HAP-1 (cell line): ENCODE results near the gene UBL7.

ENCODE experiments used
- DNase-seq, 2 experiments: peaks; one replicate each; pipeline ENCODE4 v3.0.0-alpha.2; 2016 to 2020; ENCODE audit warnings: low spot score in 2 of 2
- H3K27me3 ChIP-seq: fragments of 250-450 bp; sonication (Bioruptor Pico); 2 replicates; pipeline ENCODE4 v1.5.1; 2020; ENCODE audit warnings: low read depth, mild to moderate bottlenecking, moderate library complexity
- H3K36me3 ChIP-seq: fragments of 250-450 bp; sonication (Bioruptor Pico); replicated peaks from 2 replicates; pipeline ENCODE4 v1.5.1; 2020; ENCODE audit warnings: mild to moderate bottlenecking
- H3K4me1 ChIP-seq: fragments of 250-450 bp; sonication (Bioruptor Pico); 2 replicates; pipeline ENCODE4 v1.5.1; 2020; ENCODE audit warnings: mild to moderate bottlenecking
- H3K4me3 ChIP-seq: fragments of 250-450 bp; sonication (Bioruptor Pico); 2 replicates; pipeline ENCODE4 v1.5.1; 2020; ENCODE audit warnings: mild to moderate bottlenecking, moderate library complexity
- H3K9me3 ChIP-seq: fragments of 250-450 bp; sonication (Bioruptor Pico); 2 replicates; pipeline ENCODE4 v1.5.1; 2020; ENCODE audit warnings: mild to moderate bottlenecking, moderate library complexity
- in situ Hi-C: fragments of 300-500 bp; cut with MboI; formaldehyde crosslinking; loops from 3 replicates; pipeline ENCODE4 v1.14.3; 2020; ENCODE audit warnings: low sequenced_read_pairs, inconsistent platforms, mixed read lengths

The UBL7 gene

DNA sequence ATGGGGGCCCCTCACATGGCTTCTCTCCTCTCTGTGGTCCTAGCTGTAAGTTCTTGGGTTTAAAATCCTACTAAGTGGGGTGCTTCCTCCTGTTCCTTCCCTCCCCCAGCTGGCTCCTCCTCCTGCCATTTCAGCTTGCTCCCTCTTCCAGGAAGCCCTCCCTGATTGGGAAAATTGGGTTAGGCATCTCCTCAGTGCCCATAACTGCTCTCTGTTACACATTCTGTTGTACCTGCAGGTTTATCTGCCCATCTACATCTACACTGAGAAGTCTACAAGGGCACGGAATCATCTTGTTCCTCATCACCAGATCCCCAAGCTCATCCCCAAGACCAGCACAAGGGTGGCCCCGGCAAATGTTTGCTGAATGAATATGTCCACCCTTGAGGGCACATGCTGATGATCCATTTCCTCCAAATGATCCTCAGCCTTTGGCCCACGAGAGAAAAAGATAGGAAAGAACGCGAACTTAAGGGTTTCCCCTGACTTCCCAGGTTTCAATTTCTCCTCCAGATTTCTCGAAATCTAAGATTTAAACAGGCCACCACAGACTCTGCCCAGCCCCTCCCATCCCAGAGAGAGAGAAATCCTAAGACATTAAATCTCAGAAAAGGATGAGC lies 31.1 kb downstream of the UBL7 start:
- Histone ChIP-seq H3K36me3 (no peaks in the 10 kb centered on the region; the same call in 1 of the 2 replicates), H3K4me1 (peaks cover 11% of the 10 kb centered on the region), H3K27me3 (peaks cover 14% of the 10 kb centered on the region), H3K4me3 (no peak overlapping the region), H3K9me3 (no peaks in the 10 kb centered on the region)
- in situ Hi-C loops: loop anchor here (10.0 kb wide), 1 partner anchor 305 kb away; no protein-coding TSS in a partner anchor
- no peak for DNase-seq

DNA sequence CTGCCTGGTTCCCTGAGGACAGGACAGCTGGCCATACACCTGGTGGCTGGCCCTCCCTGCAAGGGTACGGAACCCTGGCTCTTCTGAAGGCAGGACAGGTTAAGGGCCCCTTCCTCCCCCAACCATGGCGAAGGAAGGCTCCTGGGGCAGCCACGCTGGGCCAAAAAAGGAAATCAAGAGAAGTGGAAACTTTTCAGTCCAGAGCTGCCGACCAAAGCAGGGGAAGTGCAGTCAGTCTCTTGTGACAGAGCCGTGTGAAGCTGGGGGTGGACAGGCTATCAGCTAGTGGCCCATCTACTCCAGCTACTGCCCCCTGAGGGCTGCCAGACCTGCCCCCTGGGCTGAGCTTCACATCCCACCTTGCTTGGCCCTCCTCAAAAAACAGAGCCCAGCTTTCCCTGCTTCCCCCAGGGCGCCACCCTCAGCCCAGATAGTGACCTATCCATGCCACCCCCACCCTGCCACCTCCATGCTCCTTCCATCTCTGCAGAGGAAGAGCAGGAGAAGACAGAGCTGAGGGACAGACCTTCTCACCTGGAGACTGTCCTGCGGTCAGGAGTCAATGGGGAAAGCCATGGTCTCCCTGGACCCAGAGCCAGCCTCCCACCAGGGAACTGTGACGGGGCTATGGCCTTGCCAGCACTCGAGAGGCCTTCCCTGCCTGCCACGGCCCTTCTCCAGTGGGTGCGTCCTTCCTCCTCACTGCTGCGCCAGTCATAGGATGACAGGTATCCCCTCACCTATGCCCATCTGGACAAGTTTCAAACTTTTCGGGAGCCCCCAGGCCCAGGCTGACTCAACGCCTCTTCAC lies 31.8 kb downstream of the UBL7 start:
- no peaks in the 10 kb centered on the region for H3K9me3 ChIP-seq
- H3K4me1 ChIP-seq: peaks cover 9% of the 10 kb centered on the region
- H3K36me3 ChIP-seq: no peaks in the 10 kb centered on the region; the same call in 1 of the 2 replicates
- in situ Hi-C loops: no loop called here
- H3K4me3 ChIP-seq: no peak overlapping the region
- no peak for DNase-seq
- H3K27me3 ChIP-seq: peaks cover 14% of the 10 kb centered on the region

DNA sequence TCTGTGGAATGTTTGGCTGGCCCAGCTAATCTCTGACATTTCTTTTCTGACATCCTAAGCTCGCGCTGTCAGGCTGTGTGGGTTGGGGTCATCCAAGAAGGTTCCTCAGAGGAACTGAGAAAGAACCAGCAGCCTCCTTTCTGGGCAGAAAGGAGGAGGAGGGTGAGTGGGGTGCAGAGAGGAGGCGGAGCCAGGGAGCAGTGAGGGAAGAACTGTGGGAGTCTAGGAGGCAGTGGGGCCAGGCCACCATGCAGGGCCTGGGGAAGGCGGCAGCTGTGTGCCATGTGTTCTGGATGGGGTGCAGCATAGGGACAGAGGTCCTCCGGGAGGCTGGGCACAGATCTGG lies 32.5 kb downstream of the UBL7 start:
- Histone ChIP-seq H3K4me3 (no peak overlapping the region), H3K36me3 (no peaks in the 10 kb centered on the region; the same call in 1 of the 2 replicates), H3K27me3 (peaks cover 14% of the 10 kb centered on the region), H3K9me3 (no peaks in the 10 kb centered on the region), H3K4me1 (peaks cover 6% of the 10 kb centered on the region)
- in situ Hi-C loops: no loop called here
- no peak for DNase-seq

DNA sequence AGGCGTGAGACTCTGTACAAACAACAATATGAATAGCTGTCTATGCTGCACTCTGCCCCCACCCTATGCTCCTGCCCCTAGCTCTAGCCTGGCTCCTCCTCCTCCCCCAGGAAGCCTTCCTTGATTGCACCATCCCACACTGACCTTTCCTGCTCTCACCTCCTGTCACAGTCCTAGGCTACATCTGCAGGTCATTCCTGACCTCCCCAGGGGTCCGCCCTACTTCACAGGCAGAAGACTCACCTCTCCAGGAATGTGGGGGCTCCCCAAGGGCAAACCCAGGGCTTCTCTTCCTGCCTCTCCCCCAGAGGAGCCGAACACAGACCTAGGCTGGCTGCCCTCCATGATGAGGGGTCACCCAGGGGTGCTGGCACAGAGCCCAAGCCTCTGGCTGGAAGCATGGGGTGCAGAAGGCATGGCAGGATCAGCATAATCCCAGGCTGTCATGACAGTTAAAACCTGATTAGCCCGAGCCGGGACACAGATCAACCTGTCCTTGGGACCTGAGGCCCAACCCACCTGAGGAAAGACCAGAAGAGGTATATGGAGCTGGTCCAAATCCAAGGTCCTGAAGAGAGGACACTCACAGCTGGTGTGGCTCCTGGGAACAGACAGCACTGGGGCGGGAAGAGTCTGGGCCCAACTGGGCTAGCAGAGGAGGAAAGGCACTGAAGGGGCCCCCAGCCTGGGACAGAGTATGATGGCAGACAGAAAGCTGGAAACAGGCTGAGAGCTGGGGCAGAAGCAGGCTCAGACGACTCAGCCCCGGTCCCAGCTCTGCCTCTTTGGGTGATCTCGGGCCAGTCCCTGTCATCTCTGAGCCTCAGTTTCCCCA lies 33.1 kb downstream of the UBL7 start:
- Histone ChIP-seq H3K4me1 (peaks cover 6% of the 10 kb centered on the region), H3K36me3 (no peaks in the 10 kb centered on the region), H3K9me3 (no peaks in the 10 kb centered on the region), H3K27me3 (peaks cover 13% of the 10 kb centered on the region), H3K4me3 (no peak overlapping the region)
- DNase-seq: no peak
- in situ Hi-C loops: no loop called here

DNA sequence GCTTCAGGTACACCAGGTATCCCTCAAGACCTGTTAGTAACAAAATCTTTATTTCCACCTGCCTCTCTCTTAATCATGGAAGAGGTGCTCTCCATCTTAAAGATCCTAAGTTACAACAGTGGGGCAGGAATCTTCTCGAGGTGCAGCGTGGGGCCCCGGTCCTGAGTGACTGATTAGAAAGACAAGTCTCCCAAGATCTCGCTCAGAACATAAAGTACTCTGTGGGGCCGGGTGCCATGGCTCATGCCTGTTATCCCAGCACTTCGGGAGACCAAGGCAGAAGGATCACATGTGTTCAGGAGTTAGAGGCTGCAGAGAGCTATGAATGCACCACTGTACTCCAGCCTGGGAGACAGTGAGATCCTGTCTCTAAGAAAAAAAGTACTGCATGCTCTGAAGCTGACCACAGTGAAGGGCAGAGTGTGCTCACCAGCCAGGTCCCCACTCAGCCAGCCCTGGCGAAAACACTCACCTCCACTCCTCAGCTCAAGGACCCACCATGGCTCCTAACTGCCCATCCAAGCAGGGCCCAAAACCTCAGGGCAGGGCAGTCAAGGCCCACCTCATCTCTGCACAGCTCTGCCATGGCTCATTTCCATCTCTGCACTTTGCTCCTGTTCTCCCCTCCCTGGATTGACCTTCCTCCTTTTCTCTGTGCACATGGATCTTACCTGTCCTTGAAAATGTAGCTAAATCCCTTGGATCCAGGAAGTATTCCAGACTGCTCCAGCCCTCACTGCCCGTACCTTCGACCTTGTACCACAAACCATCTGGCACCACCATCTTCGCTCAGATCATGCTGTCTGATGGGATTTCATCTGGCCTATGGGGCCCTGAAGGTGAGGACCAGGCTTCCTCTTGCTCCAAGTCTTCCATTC lies 34.3 kb downstream of the UBL7 start:
- H3K4me1 ChIP-seq: no peaks in the 10 kb centered on the region
- H3K27me3 ChIP-seq: peaks cover 4% of the 10 kb centered on the region
- no peak for DNase-seq
- no peaks in the 10 kb centered on the region for H3K36me3 ChIP-seq
- no peak overlapping the region for H3K4me3 ChIP-seq
- H3K9me3 ChIP-seq: no peaks in the 10 kb centered on the region
- in situ Hi-C loops: no loop called here

DNA sequence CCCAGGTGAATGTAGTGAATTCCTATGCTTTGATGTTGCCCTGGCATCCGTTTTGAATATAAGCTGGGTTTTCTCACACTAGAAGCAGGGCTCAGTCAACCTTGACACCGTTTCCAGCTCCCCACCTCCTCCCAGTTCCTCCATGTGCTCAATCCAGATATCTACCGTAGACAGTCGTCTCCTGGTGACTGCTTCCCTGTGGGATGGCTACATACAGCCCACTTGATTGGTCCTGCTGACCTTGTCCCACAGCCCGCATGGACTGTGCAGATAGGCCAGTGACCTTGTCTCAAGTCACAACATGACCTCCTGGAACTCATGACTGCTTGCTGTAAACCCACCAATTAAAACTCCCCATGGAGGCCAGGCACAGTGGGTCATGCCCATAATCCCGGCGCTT lies 35.3 kb downstream of the UBL7 start:
- Histone ChIP-seq H3K9me3 (no peaks in the 10 kb centered on the region), H3K4me1 (no peaks in the 10 kb centered on the region), H3K4me3 (no peak overlapping the region), H3K27me3 (no peaks in the 10 kb centered on the region), H3K36me3 (no peaks in the 10 kb centered on the region)
- in situ Hi-C loops: no loop called here
- DNase-seq: no peak

DNA sequence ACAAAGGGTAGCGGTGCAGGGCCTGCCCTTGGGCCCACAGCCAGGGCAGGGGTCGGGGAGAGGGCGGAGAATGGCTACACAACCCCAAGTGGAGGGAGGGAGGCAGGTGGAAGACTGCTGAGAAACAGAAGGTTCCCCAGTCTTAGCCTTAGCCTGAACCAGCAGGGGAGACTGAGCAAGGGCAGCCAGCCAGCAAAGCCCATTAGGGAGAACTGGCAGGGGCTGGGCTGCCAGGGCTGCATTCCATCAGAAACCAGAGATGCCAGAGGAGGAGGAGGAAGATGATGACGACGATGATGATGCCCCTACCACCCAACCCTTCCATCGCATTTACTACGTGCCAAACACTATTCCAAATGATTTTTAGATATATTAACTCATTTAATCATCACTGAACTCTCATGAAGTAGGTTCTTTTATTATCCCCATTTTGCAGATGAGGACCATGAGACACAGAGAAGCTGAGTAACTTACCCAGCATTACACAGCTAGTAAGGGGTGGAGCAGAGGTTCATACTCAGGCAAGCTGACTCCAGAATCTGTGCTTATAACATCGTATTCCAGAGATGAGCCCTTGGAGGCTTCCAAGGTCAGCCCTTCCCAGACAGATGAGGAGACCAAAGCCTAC lies 35.9 kb downstream of the UBL7 start:
- no peak overlapping the region for H3K4me3 ChIP-seq
- H3K27me3 ChIP-seq: no peaks in the 10 kb centered on the region
- H3K36me3 ChIP-seq: no peaks in the 10 kb centered on the region
- no peaks in the 10 kb centered on the region for H3K4me1 ChIP-seq
- no peak for DNase-seq
- H3K9me3 ChIP-seq: no peaks in the 10 kb centered on the region
- in situ Hi-C loops: no loop called here

DNA sequence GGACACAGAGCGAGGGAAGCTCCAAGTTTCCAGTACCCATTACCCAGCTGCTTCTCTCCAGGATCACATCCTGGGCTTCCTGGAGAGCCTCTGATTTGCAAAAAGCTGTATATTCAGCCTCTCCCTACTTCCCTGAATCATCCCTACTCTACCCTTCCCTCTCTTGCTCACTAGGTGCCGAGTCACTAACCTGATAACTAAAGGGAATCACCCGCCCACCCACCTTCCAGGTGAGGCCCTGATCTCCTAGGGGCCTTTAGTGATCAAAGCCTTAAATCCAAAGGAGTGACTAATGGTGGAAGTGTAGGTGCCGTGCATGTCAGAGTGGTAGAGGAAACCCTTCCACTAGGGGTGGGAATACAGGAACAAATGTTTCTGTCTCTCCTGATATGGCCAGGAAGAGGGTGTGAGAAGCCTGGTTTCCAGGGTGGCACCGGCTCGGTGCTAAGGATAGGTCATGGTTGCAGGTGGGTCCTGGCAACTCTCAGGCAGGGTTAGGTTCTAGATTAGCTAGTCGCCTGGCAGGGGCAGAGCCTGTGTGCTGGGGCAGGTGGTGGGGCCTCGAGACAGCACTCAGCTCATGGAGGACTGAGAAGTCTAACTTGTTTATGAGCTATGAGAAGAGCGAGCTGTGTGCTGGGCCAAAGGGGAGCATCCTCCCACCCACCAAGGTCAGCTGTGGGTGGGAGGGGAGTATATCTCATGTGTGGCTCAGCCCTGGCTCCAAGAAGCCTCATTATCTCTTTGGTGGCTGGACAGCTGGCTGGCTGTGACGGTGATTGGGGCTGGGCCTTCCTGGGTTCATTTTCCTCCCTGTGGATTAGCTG lies 37.3 kb downstream of the UBL7 start:
- DNase-seq: no peak
- in situ Hi-C loops: no loop called here
- Histone ChIP-seq H3K9me3 (no peaks in the 10 kb centered on the region), H3K27me3 (no peaks in the 10 kb centered on the region), H3K4me3 (no peak overlapping the region), H3K4me1 (no peaks in the 10 kb centered on the region), H3K36me3 (no peaks in the 10 kb centered on the region)

DNA sequence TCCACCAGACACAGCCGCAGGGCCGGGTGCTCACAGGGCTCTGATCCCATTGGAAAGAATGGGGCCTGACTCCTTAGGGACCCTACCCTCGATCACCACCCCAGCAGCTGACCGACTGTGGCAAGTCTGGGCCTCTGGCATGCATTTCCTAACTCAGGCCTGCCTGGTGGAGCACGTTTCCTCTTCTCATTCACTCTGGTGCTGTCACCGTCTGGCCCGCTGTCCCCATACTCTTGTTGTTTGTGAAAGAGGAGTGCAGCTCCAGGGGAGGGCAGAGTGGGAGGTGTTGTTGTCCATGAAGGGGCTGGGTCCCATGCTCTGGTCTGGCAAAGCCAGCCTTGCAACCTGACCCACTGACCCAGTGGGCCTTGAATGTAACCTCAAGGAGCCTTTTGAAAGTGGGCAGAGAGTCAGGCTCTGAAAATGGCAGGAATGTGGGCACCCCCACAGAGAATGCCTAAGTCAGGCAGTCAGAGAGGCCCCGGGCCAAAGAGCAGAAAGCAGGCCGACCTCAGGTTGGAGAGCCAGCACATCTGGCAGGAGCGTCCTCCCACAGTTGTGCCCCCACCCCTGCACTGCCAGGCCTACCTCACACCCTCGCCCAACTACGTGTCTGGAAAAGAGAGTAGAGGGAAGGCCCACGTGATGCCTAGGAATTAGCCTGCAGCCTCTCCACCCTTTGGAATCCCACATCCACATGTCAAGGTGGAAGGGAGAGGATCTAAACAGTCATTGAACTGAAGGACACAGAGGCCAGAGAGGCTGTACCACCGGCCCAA lies 38.1 kb downstream of the UBL7 start:
- Histone ChIP-seq H3K9me3 (no peaks in the 10 kb centered on the region), H3K36me3 (no peaks in the 10 kb centered on the region), H3K4me1 (no peaks in the 10 kb centered on the region), H3K4me3 (no peak overlapping the region), H3K27me3 (no peaks in the 10 kb centered on the region)
- in situ Hi-C loops: no loop called here
- no peak for DNase-seq

DNA sequence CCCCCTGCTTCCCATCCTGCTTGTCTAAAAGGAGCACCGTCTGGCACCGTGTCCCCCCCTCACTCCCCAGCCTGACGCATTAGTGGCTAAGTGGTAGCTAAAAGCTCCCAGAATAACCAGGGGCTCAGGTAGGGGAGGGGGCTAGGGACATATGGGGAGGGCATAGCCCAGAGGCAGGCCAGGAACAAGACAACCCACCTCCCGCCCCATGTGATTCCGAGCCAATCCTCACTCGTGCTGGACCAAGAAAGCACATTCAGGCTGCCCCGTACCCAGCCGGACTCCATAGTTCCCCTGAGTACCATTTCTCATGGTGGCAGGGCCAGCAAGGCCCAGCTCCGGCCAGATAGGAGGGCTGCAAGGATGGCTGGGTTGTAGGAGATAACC lies 38.7 kb downstream of the UBL7 start:
- Histone ChIP-seq H3K36me3 (no peaks in the 10 kb centered on the region), H3K27me3 (no peaks in the 10 kb centered on the region), H3K4me3 (no peak overlapping the region), H3K4me1 (no peaks in the 10 kb centered on the region), H3K9me3 (no peaks in the 10 kb centered on the region)
- no peak for DNase-seq
- in situ Hi-C loops: no loop called here

DNA sequence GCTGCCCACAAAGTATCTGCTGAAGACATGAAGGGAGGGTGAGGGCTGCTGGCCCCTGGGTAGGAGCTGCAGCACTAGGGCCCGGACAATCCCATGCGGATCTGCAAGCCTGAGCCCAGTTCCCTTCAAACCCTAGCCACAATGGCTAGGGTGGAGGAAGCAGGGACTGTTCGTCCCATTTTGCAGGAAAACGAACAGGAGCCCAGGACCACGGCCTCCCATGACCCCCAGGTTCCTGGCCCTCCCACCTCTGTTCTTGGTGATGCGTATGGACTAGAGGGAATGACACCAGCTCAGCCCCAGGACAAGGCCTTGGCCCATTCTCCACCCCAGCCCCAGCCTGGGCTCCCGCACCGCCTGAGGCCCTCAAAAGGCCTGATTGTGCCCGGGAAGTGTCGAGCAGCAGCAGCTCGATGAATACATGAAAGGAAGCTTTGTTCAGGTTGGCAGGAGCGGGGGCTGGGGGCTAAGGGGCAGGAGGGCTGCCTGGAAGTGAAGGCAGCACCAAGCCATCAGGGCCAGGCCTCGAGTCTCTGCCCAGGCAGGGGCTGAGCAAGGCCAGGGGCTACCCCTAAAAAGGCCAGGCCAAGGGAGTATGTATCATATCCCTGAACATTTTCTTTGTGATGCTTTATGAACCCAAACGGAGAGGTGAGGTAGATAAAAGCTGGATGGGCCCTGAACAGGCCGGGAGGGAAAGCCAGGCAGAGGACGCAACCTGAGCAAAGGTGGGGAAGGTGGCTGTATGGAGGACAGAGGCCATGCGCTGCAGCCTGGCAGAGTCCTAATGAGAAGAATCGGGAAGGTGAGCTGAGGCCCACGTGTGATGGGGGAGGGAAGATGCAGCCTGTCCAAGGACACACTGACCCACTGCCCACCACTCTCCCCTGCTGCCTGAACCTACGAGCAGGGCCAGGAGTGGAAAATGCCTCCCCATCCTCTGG lies 39.4 kb downstream of the UBL7 start:
- in situ Hi-C loops: no loop called here
- Histone ChIP-seq H3K36me3 (no peaks in the 10 kb centered on the region), H3K27me3 (no peaks in the 10 kb centered on the region), H3K4me3 (no peak overlapping the region), H3K4me1 (no peaks in the 10 kb centered on the region), H3K9me3 (no peaks in the 10 kb centered on the region)
- DNase-seq: no peak
